ENCODE results near the gene TMEM108.

Gene TMEM108

DNA sequence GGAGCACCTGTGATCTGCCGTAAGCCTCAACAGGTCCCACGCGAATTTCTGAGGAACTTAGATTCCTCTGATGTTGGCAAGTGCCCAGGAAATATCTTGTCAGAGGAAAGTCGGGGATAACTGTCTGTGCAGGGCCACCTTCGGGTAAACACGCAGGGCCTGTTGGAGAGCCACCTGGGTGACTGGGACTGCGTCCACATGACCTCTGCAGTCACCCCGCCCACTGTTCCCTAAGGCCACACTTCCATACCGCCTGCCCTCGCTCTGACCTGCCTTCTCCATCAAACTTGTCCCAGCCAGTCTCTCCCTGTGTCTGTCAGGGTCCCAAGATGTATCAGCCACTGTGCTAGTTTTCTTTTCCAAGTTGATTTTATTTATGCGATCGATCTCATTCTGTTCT lies 390.4 kb downstream of the TMEM108 start:
- DNase-seq: no peak

DNA sequence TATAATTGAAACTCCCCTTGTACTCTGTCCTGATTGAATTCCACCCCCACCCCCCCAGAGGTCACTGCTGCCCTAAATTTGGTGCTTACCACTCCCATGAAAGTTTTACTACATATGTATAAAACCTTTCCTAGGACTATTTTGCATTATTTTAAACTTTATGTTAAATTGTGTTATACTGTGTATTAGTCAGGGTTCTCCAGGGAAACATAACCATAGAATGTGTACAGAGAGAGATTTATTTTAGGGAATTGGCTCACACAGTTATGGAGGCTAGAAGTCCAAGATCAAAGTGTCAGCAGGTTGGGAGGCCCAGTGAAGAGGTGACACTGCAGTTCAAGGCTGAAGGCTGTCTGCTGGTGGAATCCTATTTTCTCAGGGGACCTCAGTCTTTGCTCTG lies 390.9 kb downstream of the TMEM108 start:
- DNase-seq: no peak

DNA sequence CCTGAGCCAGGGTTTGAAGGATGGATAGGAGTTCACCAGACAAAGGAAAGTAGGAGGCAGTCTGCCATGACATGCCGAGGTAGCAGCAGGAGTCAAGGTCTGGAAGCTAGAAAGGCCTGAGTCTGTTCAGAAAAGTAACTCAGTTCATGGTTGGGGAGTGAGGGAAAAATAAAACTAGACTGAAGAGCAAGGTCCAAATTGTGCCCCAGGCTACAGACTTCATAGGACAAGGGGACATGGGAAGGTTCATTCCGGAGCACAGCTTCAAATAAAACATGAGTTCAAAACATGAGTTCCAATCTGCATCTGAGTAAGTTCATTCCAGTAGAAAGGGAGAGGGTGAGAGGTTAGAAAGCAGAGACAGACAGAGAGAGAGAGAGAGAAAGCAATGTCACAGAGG lies 401.4 kb downstream of the TMEM108 start:
- no peak for DNase-seq

DNA sequence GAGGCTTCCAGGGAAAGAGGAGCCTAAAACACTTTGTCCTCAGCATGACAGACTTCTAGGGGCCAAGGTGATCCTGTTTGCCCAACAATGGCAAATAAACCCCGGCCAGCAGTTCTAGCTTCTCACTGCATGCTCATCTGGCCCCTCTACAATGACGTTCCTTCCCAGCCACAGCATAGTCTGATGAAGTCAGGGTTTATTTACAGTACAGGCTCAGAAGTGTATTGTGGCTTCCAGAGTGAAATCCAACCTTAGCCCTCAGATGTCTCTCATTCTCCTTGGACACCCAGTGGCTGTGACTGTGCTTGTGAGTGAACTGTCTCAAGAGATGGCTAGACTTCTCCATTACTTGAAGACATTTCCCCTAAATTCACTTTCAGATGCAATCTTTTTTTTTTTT lies 402.5 kb downstream of the TMEM108 start:
- DNase-seq: no peak

DNA sequence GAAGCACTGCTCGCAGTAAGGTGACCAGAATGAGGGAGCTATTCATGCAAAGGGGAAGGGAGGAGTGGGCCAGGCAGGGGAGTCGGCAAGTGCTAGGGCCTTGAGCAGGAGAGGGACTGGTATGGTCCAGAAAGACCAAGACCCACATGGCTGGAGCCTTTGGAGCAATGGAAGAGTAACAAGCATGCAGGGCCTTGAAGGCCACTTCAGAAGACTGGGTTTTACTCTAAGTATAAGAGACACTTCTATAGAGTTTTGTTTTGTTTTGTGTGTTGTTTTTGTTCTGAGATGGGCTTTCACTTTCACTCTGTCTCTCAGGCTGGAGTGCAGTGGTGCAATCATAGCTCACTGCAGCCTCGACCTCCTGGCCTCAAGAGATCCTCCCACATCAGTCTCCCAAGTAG lies 403.7 kb downstream of the TMEM108 start:
- no peak for DNase-seq

DNA sequence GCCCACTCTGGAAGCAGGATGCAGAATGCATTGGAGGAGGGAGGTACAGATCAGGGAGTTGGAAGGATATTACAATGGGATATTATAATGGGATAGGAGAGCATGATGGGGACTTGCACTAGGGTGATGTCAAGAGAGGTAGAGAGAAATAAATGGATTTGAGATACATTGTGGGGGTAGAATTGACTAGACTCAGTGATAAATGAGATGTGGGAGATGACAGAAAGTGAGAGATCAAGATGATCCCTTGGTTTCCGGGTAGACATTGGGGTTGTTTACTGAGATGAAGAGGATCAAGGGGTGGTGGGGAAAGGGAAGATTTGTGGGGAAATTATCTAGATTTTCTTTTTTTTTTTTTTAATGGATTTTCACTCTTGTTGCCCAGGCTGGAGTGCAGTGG lies 404.3 kb downstream of the TMEM108 start:
- no peak for DNase-seq

DNA sequence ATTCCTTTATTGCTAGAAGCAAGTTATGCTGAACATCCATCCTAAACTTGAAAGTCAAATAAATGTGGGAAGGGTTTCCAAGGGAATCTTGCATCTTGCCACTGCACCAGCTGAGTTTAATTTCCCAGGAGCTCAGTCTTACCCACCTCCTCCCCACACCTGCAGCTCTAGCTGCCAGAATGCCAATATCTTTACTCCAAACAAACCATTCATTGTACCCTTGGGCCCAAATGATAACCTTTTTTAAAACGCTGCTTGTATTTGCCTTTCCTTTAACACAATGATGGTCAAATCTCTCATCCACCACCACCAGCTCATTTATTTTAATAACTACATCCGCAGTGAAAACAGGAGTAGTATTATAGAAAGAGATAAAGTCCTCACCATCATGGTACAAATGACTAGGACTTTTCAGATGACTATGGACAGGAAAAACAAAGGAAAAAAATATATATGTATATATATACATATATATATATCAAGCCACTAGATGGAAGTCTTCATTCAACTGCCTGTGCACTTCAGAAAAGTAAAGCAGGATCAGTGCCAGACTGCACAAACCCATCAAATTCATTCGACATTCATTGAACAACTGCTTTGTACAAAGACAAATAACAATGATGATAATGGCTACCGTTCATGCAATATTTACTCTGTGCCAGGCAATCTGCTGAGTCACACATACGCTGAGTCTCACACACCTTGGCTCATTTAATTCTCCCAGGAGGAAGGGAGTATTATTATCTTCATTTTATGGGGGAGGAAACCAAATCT lies 405.6 kb downstream of the TMEM108 start:
- no peak for DNase-seq

DNA sequence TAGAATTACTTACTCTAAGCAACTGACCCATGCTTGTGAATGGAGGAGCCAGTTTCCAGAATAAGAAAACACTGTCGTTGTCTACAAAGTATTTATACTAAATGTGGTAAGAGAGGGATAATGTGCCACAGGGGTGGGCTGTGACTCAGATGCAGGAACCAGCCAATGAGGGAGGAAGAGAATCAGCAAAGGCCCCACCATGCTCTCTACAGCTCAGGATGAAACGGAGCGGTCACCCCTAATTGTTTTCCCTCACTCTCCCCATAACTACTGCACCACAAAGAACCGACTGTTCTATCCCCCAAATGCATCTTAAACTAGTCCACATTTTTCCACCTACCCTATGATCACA lies 406.2 kb downstream of the TMEM108 start:
- DNase-seq: no peak

DNA sequence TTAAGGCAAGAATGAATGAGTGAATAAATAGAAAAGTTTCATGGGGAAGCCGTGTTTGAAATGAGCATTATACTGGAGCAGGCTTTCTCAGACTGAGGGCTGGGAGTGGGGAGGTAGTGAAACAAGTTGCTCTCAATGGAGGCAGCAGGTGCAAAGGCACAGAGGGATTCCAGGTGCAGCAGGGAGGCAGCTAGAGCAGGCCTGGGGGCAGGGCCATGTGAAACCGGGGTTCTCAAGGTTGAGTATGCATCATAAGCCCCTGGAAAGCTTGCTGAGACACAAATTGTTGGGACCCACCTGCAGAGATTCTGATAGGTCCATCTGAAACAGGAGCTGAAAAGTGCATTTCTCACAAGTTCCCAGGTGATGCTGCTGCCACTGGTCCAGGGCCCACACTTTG lies 406.9 kb downstream of the TMEM108 start:
- DNase-seq: no peak

All from NCI-H2107 (cell line).